HepG2 (cell line): ENCODE measurements around the gene CAPN11. TPM values are rescaled to one million over a fixed set of nuclear protein-coding genes. Genes with fewer than 3 reads are reported as not detected.

Source experiments
- ATAC-seq: fragments of 200-7000 bp; cut with Tn5 transposase; 3 replicates; pipeline ENCODE4 v1.9.1; 2020; ENCODE audit warnings: mild to moderate bottlenecking, moderate library complexity
- BruUV-seq: library from RNA; stranded (reverse); fragments of 400-500 nt; replicated peaks from 2 replicates; lab custom pipeline; 2021; lab: Mats Ljungman, UMichigan
- CTCF ChIA-PET: fragments of 300-600 bp; formaldehyde crosslinking; extraction: SDS; loops from one replicate; lab custom pipeline; 2021; ENCODE audit warnings: low total read pairs, inconsistent platforms, low intra/inter-chr PET ratio; lab: Yijun Ruan, JAX
- POLR2A ChIA-PET: fragments of 350-600 bp; sonication (Branson Sonifier 250); formaldehyde crosslinking; loops from one replicate; lab custom pipeline; 2020; ENCODE audit warnings: antibody characterized with exemption, inconsistent platforms; lab: Yijun Ruan, JAX
- DNase-seq: peaks from one replicate; pipeline ENCODE4 v3.0.0-alpha.2; 2015; ENCODE audit warnings: low spot score
- FAIRE-seq: peaks from 3 replicates; lab custom pipeline; 2011; peaks lifted over from hg19 to GRCh38; lab: Jason Lieb, UNC
- H2AFZ ChIP-seq: one replicate; pipeline ENCODE4 v1.6.1; 2011; ENCODE audit warnings: low read length, inconsistent platforms
- H3K27ac ChIP-seq: fragments of 300-600 bp; 3 replicates; pipeline ENCODE4 v1.8.0; 2011; ENCODE audit warnings: mixed run types, mild to moderate bottlenecking, mixed read lengths, low read length, inconsistent platforms; ENCODE audit not compliant: insufficient read depth; ENCODE audit errors: extremely low read length
- H3K27me3 ChIP-seq, 2 experiments: fragments of 200-600 bp in 1 of 2; 2 replicates in 1 of 2; 3 replicates in 1 of 2; pipeline versions ENCODE4 v1.6.0 to v1.8.0; 2011; ENCODE audit warnings: low read length in 2 of 2, mild to moderate bottlenecking in 2 of 2, moderate library complexity in 2 of 2, inconsistent platforms in 1 of 2; ENCODE audit not compliant: insufficient read depth in 2 of 2, control insufficient read depth in 1 of 2
- H3K36me3 ChIP-seq, 2 experiments: fragments of 200-600 bp in 1 of 2; replicated peaks in 1 of 2; 2 replicates in 1 of 2; 3 replicates in 1 of 2; pipeline versions ENCODE4 v1.5.1 to v1.8.0; 2011; ENCODE audit warnings: low read length in 2 of 2, inconsistent platforms in 1 of 2; ENCODE audit not compliant: insufficient read depth in 2 of 2, control insufficient read depth in 1 of 2
- H3K4me1 ChIP-seq: 2 replicates; pipeline ENCODE4 v1.5.1; 2012; ENCODE audit warnings: low read length, inconsistent platforms; ENCODE audit not compliant: insufficient read depth
- H3K4me2 ChIP-seq: 2 replicates; pipeline ENCODE4 v1.6.0; 2011; ENCODE audit warnings: low read depth, low read length, inconsistent platforms
- H3K4me3 ChIP-seq, 3 experiments: fragments of 200-600 bp in 1 of 3; sonication (generic), shearing (Covaris generic) in 1 of 3; replicated peaks in 1 of 3; 2 replicates each; pipeline ENCODE4 v1.5.1; 2011 to 2016; ENCODE audit warnings: low read length in 3 of 3, inconsistent platforms in 2 of 3, low read depth in 2 of 3, mild to moderate bottlenecking in 2 of 3, control low read depth in 1 of 3, mixed read lengths in 1 of 3; ENCODE audit not compliant: insufficient read depth in 1 of 3
- H3K79me2 ChIP-seq: one replicate; pipeline ENCODE4 v1.6.1; 2011; ENCODE audit warnings: low read length, inconsistent platforms; ENCODE audit not compliant: insufficient read depth
- H3K9ac ChIP-seq: 2 replicates; pipeline ENCODE4 v1.6.0; 2011; ENCODE audit warnings: mild to moderate bottlenecking, low read depth, low read length, inconsistent platforms; ENCODE audit not compliant: insufficient read depth
- H3K9me3 ChIP-seq: 2 replicates; pipeline ENCODE4 v1.5.1; 2012; ENCODE audit warnings: mild to moderate bottlenecking, low read length
- H4K20me1 ChIP-seq: 2 replicates; pipeline ENCODE4 v1.6.0; 2011; ENCODE audit warnings: inconsistent platforms, mild to moderate bottlenecking, low read length, moderate library complexity; ENCODE audit not compliant: insufficient read depth
- BORCS8-MEF2B ChIP-seq: sonication (generic); formaldehyde crosslinking; IDR thresholded peaks from 2 replicates; pipeline ENCODE4 v1.8.0; 2022; ENCODE audit warnings: mild to moderate bottlenecking, missing genetic modification reagents
- CHD4 ChIP-seq: fragments of 200-600 bp; sonication (generic); IDR thresholded peaks from 2 replicates; pipeline ENCODE4 v1.7.0; 2017; ENCODE audit warnings: mild to moderate bottlenecking, low read length, borderline replicate concordance
- HDAC1 ChIP-seq: sonication (generic); formaldehyde crosslinking; IDR thresholded peaks from 2 replicates; pipeline ENCODE4 v1.5.1; 2020; ENCODE audit warnings: mild to moderate bottlenecking, missing genetic modification reagents
- JUNB ChIP-seq: sonication (generic); formaldehyde crosslinking; IDR thresholded peaks from 2 replicates; pipeline ENCODE4 v1.8.0; 2022; ENCODE audit warnings: missing genetic modification reagents, mild to moderate bottlenecking, borderline replicate concordance
- MAF1 ChIP-seq: sonication (generic); formaldehyde crosslinking; IDR thresholded peaks from 2 replicates; pipeline ENCODE4 v1.5.0; 2020; ENCODE audit warnings: missing genetic modification reagents, borderline replicate concordance
- MYPOP ChIP-seq: sonication (generic); formaldehyde crosslinking; IDR thresholded peaks from 2 replicates; pipeline ENCODE4 v1.8.1; 2023; ENCODE audit warnings: mild to moderate bottlenecking, moderate library complexity, missing genetic modification reagents
- POGZ ChIP-seq: sonication (generic); formaldehyde crosslinking; IDR thresholded peaks from 2 replicates; pipeline ENCODE4 v1.4.0; 2020; ENCODE audit warnings: mild to moderate bottlenecking, missing genetic modification reagents
- RELA ChIP-seq: sonication (generic); formaldehyde crosslinking; IDR thresholded peaks from 2 replicates; pipeline ENCODE4 v1.4.0; 2020; ENCODE audit warnings: missing genetic modification reagents
- SKI ChIP-seq: fragments of 450-650 bp; IDR thresholded peaks from one replicate; pipeline ENCODE4 v1.6.1; 2018; ENCODE audit warnings: mild to moderate bottlenecking; ENCODE audit not compliant: partially characterized antibody
- YY1 ChIP-seq: IDR thresholded peaks from 2 replicates; pipeline ENCODE4 v1.6.1; 2011; ENCODE audit warnings: low read length, low read depth, moderate library complexity, mild to moderate bottlenecking; ENCODE audit not compliant: insufficient read depth, insufficient replicate concordance
- ZBTB49 ChIP-seq: sonication (generic); formaldehyde crosslinking; IDR thresholded peaks from 2 replicates; pipeline ENCODE4 v1.4.0; 2020; ENCODE audit warnings: missing genetic modification reagents, borderline replicate concordance
- ZKSCAN5 ChIP-seq: sonication (generic); formaldehyde crosslinking; IDR thresholded peaks from 2 replicates; pipeline ENCODE4 v1.5.1; 2020; ENCODE audit warnings: mild to moderate bottlenecking, missing genetic modification reagents
- ZNF138 ChIP-seq: sonication (generic); formaldehyde crosslinking; IDR thresholded peaks from 2 replicates; pipeline ENCODE4 v1.5.0; 2020; ENCODE audit warnings: mild to moderate bottlenecking, low read depth, missing genetic modification reagents
- ZNF576 ChIP-seq: sonication (generic); formaldehyde crosslinking; IDR thresholded peaks from 2 replicates; pipeline ENCODE4 v1.4.0; 2020; ENCODE audit warnings: mild to moderate bottlenecking, missing genetic modification reagents
- WGBS: methylation state at CpG from one replicate; pipeline ENCODE4 v1.1.6; 2017; ENCODE audit warnings: low lambda C conversion rate; 5-methylcytosine and 5-hydroxymethylcytosine counted together
- in situ Hi-C: cut with HindIII; loops from 2 replicates; pipeline ENCODE4 v1.10.0; 2017; ENCODE audit warnings: low pct_unique_long_range_greater_than_20kb; ENCODE audit not compliant: extremely low pct_ligation_motif_present
- intact Hi-C: fragments of 100-400 bp; cut with micrococcal nuclease; formaldehyde crosslinking; loops from one replicate; pipeline ENCODE4 v1.10.0; 2022; ENCODE audit not compliant: unreplicated experiment
- polyA plus RNA-seq, 8 experiments: library from polyadenylated mRNA; depleted of rRNA in 3 of 8; stranded (reverse) in 7 of 8; unstranded in 1 of 8; fragments of >200 nt; fragmentation: Illumina TruSeq in 4 of 8; extraction: Trizol in 4 of 8; gene quantifications; 2 replicates each; pipeline versions ENCODE4 v1.2.1 to v1.2.3, GENCODE V29; 2011 to 2016; ENCODE audit warnings: low read depth in 4 of 8, missing spikeins in 1 of 8, mixed read lengths in 1 of 8; ENCODE audit not compliant: insufficient read depth in 1 of 8
- total RNA-seq, 5 experiments: library from RNA; depleted of rRNA; stranded (reverse); fragments of >200 nt; fragmentation: Illumina TruSeq; extraction: Trizol; gene quantifications; 2 replicates each; pipeline ENCODE4 v1.2.3, GENCODE V29; 2016; ENCODE audit warnings: low read depth in 1 of 5
- TF ChIP-seq, protein P1 (sequence below), 2 experiments: sonication (generic) in 1 of 2; formaldehyde crosslinking in 1 of 2; IDR thresholded peaks; 2 replicates each; pipeline versions ENCODE4 v1.4.0 to v1.6.1; 2018 to 2020; ENCODE audit warnings: missing genetic modification reagents in 2 of 2, borderline replicate concordance in 1 of 2, low read depth in 1 of 2, mild to moderate bottlenecking in 1 of 2, missing biosample characterization in 1 of 2

CAPN11 gene
- total and polyA plus RNA-seq, 2 of the 13 experiments (the other 11 are each of a cell fraction or from before 2014, with no cell fraction given): 0.07 to 0.11 TPM

DNA sequence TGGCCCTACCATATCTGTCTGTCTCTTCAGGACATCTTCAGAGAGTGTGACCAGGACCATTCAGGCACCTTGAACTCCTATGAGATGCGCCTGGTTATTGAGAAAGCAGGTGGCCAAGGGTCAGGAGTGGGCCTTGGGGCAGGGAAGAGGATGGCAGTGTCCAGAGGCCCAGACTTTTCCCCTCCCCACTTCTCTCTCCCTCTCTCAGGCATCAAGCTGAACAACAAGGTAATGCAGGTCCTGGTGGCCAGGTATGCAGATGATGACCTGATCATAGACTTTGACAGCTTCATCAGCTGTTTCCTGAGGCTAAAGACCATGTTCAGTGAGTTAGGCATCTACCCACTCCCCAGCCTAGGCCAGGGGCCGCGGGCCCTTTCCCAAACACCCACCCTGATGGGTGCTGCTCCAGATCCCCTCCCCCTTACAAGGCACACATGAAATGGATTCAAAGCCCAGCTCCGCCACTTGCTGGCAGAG, 24.3 kb downstream of the CAPN11 start:
- H3K27me3 ChIP-seq: peaks cover 0 to 8% of the 10 kb centered on the region in 2 experiments; a peak in 3 of 5 replicates
- no peaks in the 10 kb centered on the region for H3K9me3 ChIP-seq
- H3K79me2 ChIP-seq: no peaks in the 10 kb centered on the region
- no peak overlapping the region for H3K9ac ChIP-seq
- intact Hi-C loops: no loop called here
- WGBS: 31% methylated on average over 4 of the region's 4 CpGs
- no peak for DNase-seq
- CTCF ChIA-PET: no interaction called here
- no peak for FAIRE-seq
- no peak for ATAC-seq
- no peak overlapping the region for H2AFZ ChIP-seq
- no peak overlapping the region for H3K4me3 ChIP-seq
- H3K4me2 ChIP-seq: no peak overlapping the region
- BruUV-seq: no TSS peak
- H4K20me1 ChIP-seq: no peaks in the 10 kb centered on the region
- TF ChIP-seq, protein P1, sequence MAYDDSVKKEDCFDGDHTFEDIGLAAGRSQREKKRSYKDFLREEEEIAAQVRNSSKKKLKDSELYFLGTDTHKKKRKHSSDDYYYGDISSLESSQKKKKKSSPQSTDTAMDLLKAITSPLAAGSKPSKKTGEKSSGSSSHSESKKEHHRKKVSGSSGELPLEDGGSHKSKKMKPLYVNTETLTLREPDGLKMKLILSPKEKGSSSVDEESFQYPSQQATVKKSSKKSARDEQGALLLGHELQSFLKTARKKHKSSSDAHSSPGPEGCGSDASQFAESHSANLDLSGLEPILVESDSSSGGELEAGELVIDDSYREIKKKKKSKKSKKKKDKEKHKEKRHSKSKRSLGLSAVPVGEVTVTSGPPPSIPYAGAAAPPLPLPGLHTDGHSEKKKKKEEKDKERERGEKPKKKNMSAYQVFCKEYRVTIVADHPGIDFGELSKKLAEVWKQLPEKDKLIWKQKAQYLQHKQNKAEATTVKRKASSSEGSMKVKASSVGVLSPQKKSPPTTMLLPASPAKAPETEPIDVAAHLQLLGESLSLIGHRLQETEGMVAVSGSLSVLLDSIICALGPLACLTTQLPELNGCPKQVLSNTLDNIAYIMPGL (CRISPR knock-in tag; IDR thresholded peaks at IDR 0.05; ENCODE audit: borderline replicate concordance in 1 of 2, low read depth in 1 of 2): no peak
- TF ChIP-seq ZBTB49 (CRISPR knock-in tag) (no peak), MYPOP (no peak), SKI (no peak), ZNF138 (CRISPR knock-in tag) (no peak), ZNF576 (CRISPR knock-in tag) (no peak), JUNB (no peak), POGZ (CRISPR knock-in tag) (no peak), MAF1 (CRISPR knock-in tag) (no peak), RELA (CRISPR knock-in tag) (no peak), CHD4 (no peak), YY1 (no peak), BORCS8-MEF2B (CRISPR knock-in tag) (no peak), ZKSCAN5 (no peak), HDAC1 (no peak)
- TF ChIP-seq, all 625 proteins: peak for 0
- peaks cover 63% of the 10 kb centered on the region for H3K4me1 ChIP-seq
- in situ Hi-C loops: no loop called here
- POLR2A ChIA-PET: interaction anchor here (1.2 to 1.7 kb wide), 2 partner anchors 10 to 63 kb away, joined by 3 to 4 read pairs; partner anchors contain the start of gene HSP90AB1
- no peak overlapping the region for H3K27ac ChIP-seq
- H3K36me3 ChIP-seq: no peaks in the 10 kb centered on the region
